GM21723 (cell line): ENCODE results near the gene KIF2C.

Source experiments
- ATAC-seq: cut with Tn5 transposase; IDR thresholded peaks from one replicate; pipeline ENCODE4 v1.9.1; 2021; ENCODE audit warnings: mild to moderate bottlenecking, moderate library complexity; ENCODE audit not compliant: unreplicated experiment

Gene KIF2C

GRCh38 chr1:44775078-44775929, 35.7 kb downstream of the KIF2C start, which contains the start of gene RPS8:
TSS of gene RPS8 (plus strand) at chr1:44775540. CDS start at chr1:44775597, 57 bp downstream.
- ATAC-seq = peak; percentile 73

GRCh38 chr1:44775930-44776729, 36.5 kb downstream of the KIF2C start:
- ATAC-seq = peak; percentile 21

- no peak for ATAC-seq
Observed at GRCh38 chr1:44776730-44777068, 37.1 kb downstream of the KIF2C start.

- ATAC-seq = no peak
Observed at GRCh38 chr1:44777547-44777946, 37.9 kb downstream of the KIF2C start.

- ATAC-seq = no peak
Observed at GRCh38 chr1:44777969-44778635, 38.5 kb downstream of the KIF2C start.

- ATAC-seq = no peak
Observed at GRCh38 chr1:44778705-44779576, 39.3 kb downstream of the KIF2C start.

GRCh38 chr1:44780583-44781121, 41.0 kb downstream of the KIF2C start:
- ATAC-seq = no peak

GRCh38 chr1:44783697-44784093, 44.1 kb downstream of the KIF2C start:
- no peak for ATAC-seq

- no peak for ATAC-seq
Observed at GRCh38 chr1:44784094-44785028, 44.7 kb downstream of the KIF2C start.

- no peak for ATAC-seq
Observed at GRCh38 chr1:44785029-44785380, 45.4 kb downstream of the KIF2C start.

GRCh38 chr1:44785501-44786137, 46.0 kb downstream of the KIF2C start:
- ATAC-seq = peak; percentile 16

GRCh38 chr1:44786138-44786840, 46.7 kb downstream of the KIF2C start:
- peak; percentile 43 for ATAC-seq

- no peak for ATAC-seq
Observed at GRCh38 chr1:44786841-44787426, 47.3 kb downstream of the KIF2C start.

GRCh38 chr1:44787506-44787905, 47.9 kb downstream of the KIF2C start:
- no peak for ATAC-seq

GRCh38 chr1:44788120-44788860, 48.7 kb downstream of the KIF2C start, which contains the start of gene BEST4:
TSS of gene BEST4 (minus strand) at chr1:44788170. CDS start at chr1:44787705, 465 bp downstream.
- ATAC-seq = no peak

GRCh38 chr1:44790968-44791801, 51.5 kb downstream of the KIF2C start:
- no peak for ATAC-seq
